GM13976 (cell line): ENCODE measurements around the gene G6PC2.

Experiments
- DNase-seq: peaks from one replicate; pipeline ENCODE4 v3.0.0; 2012; ENCODE audit warnings: low spot score
- CTCF ChIP-seq: IDR thresholded peaks from 2 replicates; pipeline ENCODE4 v1.5.1; 2012; ENCODE audit warnings: borderline replicate concordance, mild to moderate bottlenecking; ENCODE audit not compliant: insufficient read depth; ENCODE audit errors: extremely low read depth, missing control alignments, control extremely low read depth
- in situ Hi-C: fragments of 300-500 bp; cut with MboI; formaldehyde crosslinking; loops from one replicate; pipeline ENCODE4 v1.12.0; 2022; ENCODE audit warnings: low sequenced_read_pairs, mixed read lengths, inconsistent platforms; ENCODE audit not compliant: unreplicated experiment

The G6PC2 gene

GRCh38 chr2:168907940-168908662 is 7.0 kb downstream of the G6PC2 start:
- in situ Hi-C loops: loop anchor here (25.0 kb wide), 1 partner anchor 771 kb away; no protein-coding TSS in a partner anchor
- no peak for DNase-seq
- no peak for TF ChIP-seq CTCF

DNA sequence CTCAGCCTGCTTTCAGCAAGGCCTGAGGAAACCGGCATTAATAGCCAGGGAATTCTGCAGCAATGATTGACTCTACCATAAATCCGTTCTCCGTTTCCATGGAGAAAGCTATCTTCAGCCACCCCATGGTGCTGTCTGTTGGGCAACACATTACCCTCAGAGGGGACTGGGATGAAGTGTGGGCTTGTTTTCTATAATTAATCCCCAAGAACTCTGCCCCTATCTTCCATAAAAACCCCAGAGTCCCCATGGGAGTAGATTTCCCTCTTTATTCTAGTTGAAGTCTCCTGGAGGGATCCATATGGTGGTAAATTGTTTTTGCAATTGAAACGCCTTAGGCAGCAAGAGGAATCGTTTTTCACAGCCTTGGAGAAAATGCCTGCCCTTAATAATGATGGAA is 9.2 kb downstream of the G6PC2 start:
- TF ChIP-seq CTCF: no peak
- DNase-seq: no peak
- in situ Hi-C loops: loop anchor here (10.0 to 25.0 kb wide), 2 partner anchors 136 to 773 kb away; no protein-coding TSS in a partner anchor

GRCh38 chr2:168912466-168912865 is 11.4 kb downstream of the G6PC2 start:
- TF ChIP-seq CTCF: no peak
- no peak for DNase-seq
- in situ Hi-C loops: loop anchor here (10.0 to 25.0 kb wide), 2 partner anchors 138 to 775 kb away; no protein-coding TSS in a partner anchor

- DNase-seq: no peak
- in situ Hi-C loops: loop anchor here (10.0 to 25.0 kb wide), 2 partner anchors 138 to 776 kb away; no protein-coding TSS in a partner anchor
Observed at GRCh38 chr2:168912901-168913369, 11.8 kb downstream of the G6PC2 start.

DNA sequence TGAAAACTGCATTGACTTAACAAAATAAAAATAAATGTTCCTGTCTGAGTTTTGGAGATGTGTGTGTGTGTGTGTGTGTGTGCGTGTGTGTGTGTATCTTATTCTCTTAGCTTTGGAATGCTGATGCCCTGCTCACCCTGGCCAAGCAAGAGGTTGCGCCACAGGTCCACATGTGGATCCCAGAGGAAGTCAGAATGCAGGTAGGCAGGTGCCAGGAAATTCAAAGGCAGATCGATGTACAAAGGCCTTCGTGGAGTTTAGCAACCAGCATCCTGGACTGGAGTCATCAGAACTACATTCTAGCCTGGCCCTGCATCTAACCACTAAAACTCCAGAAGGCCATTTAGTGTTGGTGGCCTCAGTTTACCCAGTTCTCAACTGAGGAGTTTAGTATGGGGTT is 12.4 kb downstream of the G6PC2 start:
- DNase-seq: no peak
- no peak for TF ChIP-seq CTCF
- in situ Hi-C loops: loop anchor here (10.0 to 25.0 kb wide), 2 partner anchors 139 to 776 kb away; no protein-coding TSS in a partner anchor

More at GRCh38 chr2:168912901-168913369, 11.8 kb downstream of the G6PC2 start:
- no peak for TF ChIP-seq CTCF

- in situ Hi-C loops: loop anchor here (5.0 to 25.0 kb wide), 3 partner anchors 141 to 778 kb away; no protein-coding TSS in a partner anchor
Observed at GRCh38 chr2:168915441-168916330, 14.6 kb downstream of the G6PC2 start.

More at GRCh38 chr2:168915441-168916330, 14.6 kb downstream of the G6PC2 start:
- no peak for TF ChIP-seq CTCF
- no peak for DNase-seq
